Activated T-cell treated with anti-CD3 and anti-CD28 coated beads, Interleukin-2, amount 50 U/mL, for 24 hours (primary cell): ENCODE data around the gene GALNT9.

Experiments used
- DNase-seq: peaks from one replicate; pipeline ENCODE4 v3.0.0-alpha.2; 2020
- H3K27ac Mint-ChIP-seq: 2 replicates; pipeline ENCODE4 v1.8.0; 2020; ENCODE audit warnings: mild to moderate bottlenecking, mixed read lengths
- H3K27me3 Mint-ChIP-seq: 2 replicates; pipeline ENCODE4 v1.8.0; 2020; ENCODE audit warnings: mixed read lengths
- H3K36me3 Mint-ChIP-seq: 2 replicates; pipeline ENCODE4 v1.8.0; 2020; ENCODE audit warnings: low read depth, mixed read lengths
- H3K4me1 Mint-ChIP-seq: 2 replicates; pipeline ENCODE4 v1.8.0; 2020; ENCODE audit warnings: low read depth, mixed read lengths
- H3K4me3 Mint-ChIP-seq: 2 replicates; pipeline ENCODE4 v1.8.0; 2020; ENCODE audit warnings: mild to moderate bottlenecking, moderate library complexity, mixed read lengths
- H3K9me3 Mint-ChIP-seq: 2 replicates; pipeline ENCODE4 v1.8.0; 2020; ENCODE audit warnings: mixed read lengths

GALNT9 gene

GRCh38 chr12:132318618-132319033 is 10.8 kb downstream of the GALNT9 start:
- Mint-ChIP-seq H3K27me3 (peaks cover 24% of the 10 kb centered on the region), H3K36me3 (no peaks in the 10 kb centered on the region), H3K4me3 (no peak overlapping the region), H3K27ac (no peak overlapping the region), H3K4me1 (peaks cover 8% of the 10 kb centered on the region), H3K9me3 (peaks cover 3% of the 10 kb centered on the region)
- DNase-seq: no peak

- H3K27me3 Mint-ChIP-seq: peaks cover 20% of the 10 kb centered on the region
- H3K36me3 Mint-ChIP-seq: no peaks in the 10 kb centered on the region
- H3K9me3 Mint-ChIP-seq: peaks cover 3% of the 10 kb centered on the region
- H3K27ac Mint-ChIP-seq: no peak overlapping the region
- H3K4me3 Mint-ChIP-seq: no peak overlapping the region
- H3K4me1 Mint-ChIP-seq: peaks cover 3% of the 10 kb centered on the region
- no peak for DNase-seq
Measured at GRCh38 chr12:132318135-132318534, 11.3 kb downstream of the GALNT9 start.

GRCh38 chr12:132317233-132317938 is 12.0 kb downstream of the GALNT9 start:
- Mint-ChIP-seq H3K4me1 (no peaks in the 10 kb centered on the region), H3K36me3 (no peaks in the 10 kb centered on the region), H3K27ac (no peak overlapping the region), H3K4me3 (no peak overlapping the region), H3K9me3 (peaks cover 5% of the 10 kb centered on the region), H3K27me3 (peaks cover 15% of the 10 kb centered on the region)
- DNase-seq: no peak

- no peaks in the 10 kb centered on the region for H3K36me3 Mint-ChIP-seq
- H3K27ac Mint-ChIP-seq: no peak overlapping the region
- H3K9me3 Mint-ChIP-seq: peaks cover 10% of the 10 kb centered on the region
- DNase-seq: no peak
- H3K4me1 Mint-ChIP-seq: no peaks in the 10 kb centered on the region
- no peak overlapping the region for H3K4me3 Mint-ChIP-seq
- H3K27me3 Mint-ChIP-seq: peaks cover 11% of the 10 kb centered on the region
Measured at GRCh38 chr12:132316497-132317232, 12.7 kb downstream of the GALNT9 start.

- DNase-seq: no peak
- H3K36me3 Mint-ChIP-seq: no peaks in the 10 kb centered on the region
- H3K27me3 Mint-ChIP-seq: peaks cover 11% of the 10 kb centered on the region
- H3K9me3 Mint-ChIP-seq: peaks cover 17% of the 10 kb centered on the region
- no peak overlapping the region for H3K4me3 Mint-ChIP-seq
- no peak overlapping the region for H3K27ac Mint-ChIP-seq
- no peaks in the 10 kb centered on the region for H3K4me1 Mint-ChIP-seq
Measured at GRCh38 chr12:132315951-132316350, 13.4 kb downstream of the GALNT9 start.

- Mint-ChIP-seq H3K4me1 (no peaks in the 10 kb centered on the region), H3K27me3 (peaks cover 11% of the 10 kb centered on the region), H3K4me3 (no peak overlapping the region), H3K27ac (no peak overlapping the region), H3K9me3 (peaks cover 19% of the 10 kb centered on the region), H3K36me3 (no peaks in the 10 kb centered on the region)
- no peak for DNase-seq
Measured at GRCh38 chr12:132315507-132315906, 13.9 kb downstream of the GALNT9 start.

GRCh38 chr12:132314516-132315233 is 14.7 kb downstream of the GALNT9 start:
- Mint-ChIP-seq H3K27ac (no peak overlapping the region), H3K4me3 (no peak overlapping the region), H3K9me3 (peaks cover 19% of the 10 kb centered on the region), H3K36me3 (no peaks in the 10 kb centered on the region), H3K4me1 (peaks cover 2% of the 10 kb centered on the region), H3K27me3 (peaks cover 11% of the 10 kb centered on the region)
- no peak for DNase-seq

- H3K4me3 Mint-ChIP-seq: no peak overlapping the region
- H3K9me3 Mint-ChIP-seq: peaks cover 19% of the 10 kb centered on the region
- peaks cover 2% of the 10 kb centered on the region for H3K4me1 Mint-ChIP-seq
- H3K27me3 Mint-ChIP-seq: peaks cover 15% of the 10 kb centered on the region
- no peaks in the 10 kb centered on the region for H3K36me3 Mint-ChIP-seq
- DNase-seq: no peak
- no peak overlapping the region for H3K27ac Mint-ChIP-seq
Measured at GRCh38 chr12:132314035-132314434, 15.4 kb downstream of the GALNT9 start.

- peaks cover 15% of the 10 kb centered on the region for H3K27me3 Mint-ChIP-seq
- H3K27ac Mint-ChIP-seq: no peak overlapping the region
- H3K4me3 Mint-ChIP-seq: no peak overlapping the region
- no peaks in the 10 kb centered on the region for H3K36me3 Mint-ChIP-seq
- peaks cover 2% of the 10 kb centered on the region for H3K4me1 Mint-ChIP-seq
- no peak for DNase-seq
- H3K9me3 Mint-ChIP-seq: peaks cover 19% of the 10 kb centered on the region
Measured at GRCh38 chr12:132313182-132313581, 16.2 kb downstream of the GALNT9 start.

GRCh38 chr12:132312516-132312915 is 16.9 kb downstream of the GALNT9 start:
- Mint-ChIP-seq H3K27me3 (peaks cover 17% of the 10 kb centered on the region), H3K4me3 (no peak overlapping the region), H3K27ac (no peak overlapping the region), H3K4me1 (peaks cover 2% of the 10 kb centered on the region), H3K36me3 (no peaks in the 10 kb centered on the region), H3K9me3 (peaks cover 19% of the 10 kb centered on the region)
- no peak for DNase-seq

GRCh38 chr12:132311201-132311915 is 18.0 kb downstream of the GALNT9 start:
- Mint-ChIP-seq H3K27ac (no peak overlapping the region), H3K27me3 (peaks cover 9% of the 10 kb centered on the region), H3K4me3 (no peak overlapping the region), H3K4me1 (peaks cover 2% of the 10 kb centered on the region), H3K36me3 (no peaks in the 10 kb centered on the region), H3K9me3 (peaks cover 19% of the 10 kb centered on the region)
- no peak for DNase-seq

- DNase-seq: no peak
- Mint-ChIP-seq H3K27ac (no peak overlapping the region), H3K9me3 (peaks cover 19% of the 10 kb centered on the region), H3K4me3 (no peak overlapping the region), H3K36me3 (no peaks in the 10 kb centered on the region), H3K27me3 (peaks cover 9% of the 10 kb centered on the region), H3K4me1 (peaks cover 2% of the 10 kb centered on the region)
Measured at GRCh38 chr12:132310181-132311040, 19.0 kb downstream of the GALNT9 start.

GRCh38 chr12:132309596-132310086 is 19.7 kb downstream of the GALNT9 start:
- Mint-ChIP-seq H3K4me3 (no peak overlapping the region), H3K27me3 (peaks cover 9% of the 10 kb centered on the region), H3K27ac (no peak overlapping the region), H3K36me3 (no peaks in the 10 kb centered on the region), H3K9me3 (peaks cover 19% of the 10 kb centered on the region), H3K4me1 (peaks cover 2% of the 10 kb centered on the region)
- no peak for DNase-seq
